ENCODE results near the gene MAFG.

The MAFG gene

DNA sequence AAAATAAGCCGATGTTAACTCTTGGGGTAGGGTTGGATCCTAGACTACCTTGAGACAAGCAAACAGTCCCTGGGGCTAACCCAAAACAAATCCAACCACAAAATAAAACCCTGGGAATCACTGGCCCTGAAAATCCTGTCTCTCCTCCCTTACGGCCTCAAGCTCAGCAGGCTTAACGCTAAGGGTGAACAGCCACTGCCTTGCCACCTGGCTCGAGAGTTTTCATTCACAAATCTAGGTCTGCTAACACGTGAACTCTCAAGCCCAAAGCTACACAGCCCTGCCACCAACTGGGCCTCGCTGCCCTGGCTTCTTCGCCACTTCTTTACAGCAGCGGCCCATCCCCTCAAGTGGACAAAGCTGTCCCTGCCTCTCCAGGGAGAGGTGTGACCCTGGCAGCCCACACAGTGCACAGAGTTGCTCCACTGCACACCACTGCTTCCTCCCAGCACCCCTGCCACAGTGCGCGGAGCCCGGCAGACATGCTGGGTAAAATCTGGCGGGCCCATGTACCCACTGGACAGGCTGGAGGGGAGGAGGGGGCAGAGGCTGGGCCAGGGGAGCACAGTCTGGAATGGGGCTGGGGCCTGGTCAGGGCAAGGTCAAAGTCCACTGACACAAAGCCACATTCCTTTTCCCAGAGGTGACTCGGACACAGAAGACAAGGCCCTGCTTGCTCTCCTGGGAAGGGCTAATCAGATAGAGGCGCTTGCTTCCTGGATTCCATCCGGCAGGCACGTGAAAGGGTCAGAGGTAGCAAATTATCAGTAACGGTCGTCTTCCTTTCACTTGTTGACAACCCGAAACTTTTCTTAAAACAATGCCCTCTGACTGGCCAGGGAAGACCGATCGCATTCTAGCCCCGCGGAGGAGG is 17.3 kb downstream of the MAFG start:
- DNase-seq (ENCODE audit: insufficient read length, low spot score) = no peak
- peak; percentile 54 for FAIRE-seq
- no peak for TF ChIP-seq TAF1 (IDR thresholded peaks at IDR 0.05; ENCODE audit: low read depth, low read length)
- no peak for TF ChIP-seq POLR2AphosphoS5 (IDR thresholded peaks at IDR 0.05; ENCODE audit: low read depth, low read length)
- TF ChIP-seq POU2F2 (IDR thresholded peaks at IDR 0.05; ENCODE audit: low read depth, low read length) = no peak
- TF ChIP-seq PAX5 (IDR thresholded peaks at IDR 0.05; ENCODE audit: insufficient read depth, low read length, severe bottlenecking) = no peak
- TF ChIP-seq SPI1 (IDR thresholded peaks at IDR 0.05; ENCODE audit: low read depth, low read length) = no peak
- no peak for TF ChIP-seq POLR2A (IDR thresholded peaks at IDR 0.05; ENCODE audit: low read depth, low read length)

GRCh38 chr17:81909231-81909630 is 18.3 kb downstream of the MAFG start:
- FAIRE-seq = no peak
- TF ChIP-seq POLR2A (IDR thresholded peaks at IDR 0.05; ENCODE audit: low read depth, low read length) (no peak), TAF1 (IDR thresholded peaks at IDR 0.05; ENCODE audit: low read depth, low read length) (no peak), SPI1 (IDR thresholded peaks at IDR 0.05; ENCODE audit: low read depth, low read length) (no peak)
- DNase-seq (ENCODE audit: insufficient read length, low spot score) = no peak

GRCh38 chr17:81908793-81909192 is 18.7 kb downstream of the MAFG start:
- no peak for TF ChIP-seq POLR2AphosphoS5 (IDR thresholded peaks at IDR 0.05; ENCODE audit: low read depth, low read length)
- TF ChIP-seq POLR2A (IDR thresholded peaks at IDR 0.05; ENCODE audit: low read depth, low read length) = no peak
- TF ChIP-seq SPI1 (IDR thresholded peaks at IDR 0.05; ENCODE audit: low read depth, low read length) = no peak
- TF ChIP-seq TAF1 (IDR thresholded peaks at IDR 0.05; ENCODE audit: low read depth, low read length) = no peak
- TF ChIP-seq POU2F2 (IDR thresholded peaks at IDR 0.05; ENCODE audit: low read depth, low read length) = no peak
- no peak for TF ChIP-seq PAX5 (IDR thresholded peaks at IDR 0.05; ENCODE audit: insufficient read depth, low read length, severe bottlenecking)
- FAIRE-seq = no peak
- no peak for DNase-seq (ENCODE audit: insufficient read length, low spot score)

GRCh38 chr17:81907219-81908145 is 20.1 kb downstream of the MAFG start:
- DNase-seq (ENCODE audit: insufficient read length, low spot score) (no peak), FAIRE-seq (no peak)
- TF ChIP-seq POU2F2 (IDR thresholded peaks at IDR 0.05; ENCODE audit: low read depth, low read length) (no peak), SPI1 (IDR thresholded peaks at IDR 0.05; ENCODE audit: low read depth, low read length) (no peak)

GRCh38 chr17:81906476-81907218 is 20.9 kb downstream of the MAFG start:
- no peak for DNase-seq (ENCODE audit: insufficient read length, low spot score)
- no peak for FAIRE-seq
- TF ChIP-seq SPI1 (IDR thresholded peaks at IDR 0.05; ENCODE audit: low read depth, low read length) (no peak), POLR2A (IDR thresholded peaks at IDR 0.05; ENCODE audit: low read depth, low read length) (no peak), PAX5 (IDR thresholded peaks at IDR 0.05; ENCODE audit: insufficient read depth, low read length, severe bottlenecking) (no peak), POU2F2 (IDR thresholded peaks at IDR 0.05; ENCODE audit: low read depth, low read length) (no peak), POLR2AphosphoS5 (IDR thresholded peaks at IDR 0.05; ENCODE audit: low read depth, low read length) (no peak), TAF1 (IDR thresholded peaks at IDR 0.05; ENCODE audit: low read depth, low read length) (no peak)

DNA sequence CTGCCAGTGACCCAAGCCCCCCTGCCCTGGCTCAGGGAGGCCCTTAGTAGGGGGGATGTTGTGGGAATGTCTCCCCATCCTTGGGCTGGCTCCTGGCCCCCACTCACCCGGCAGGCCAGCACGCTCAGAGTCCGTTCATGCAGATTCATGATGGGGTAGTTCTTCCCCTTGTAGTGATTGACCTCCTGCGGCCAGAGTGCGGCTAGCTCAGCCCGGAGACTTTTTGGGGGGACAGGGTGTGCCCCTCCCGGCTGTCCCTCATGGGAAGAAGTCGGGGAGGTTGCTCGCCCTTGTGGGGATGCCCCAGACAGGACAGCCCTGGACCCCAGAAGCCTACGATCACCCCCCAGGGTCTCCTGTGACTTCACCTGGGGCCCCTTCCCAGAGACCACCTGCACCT is 21.5 kb downstream of the MAFG start:
- TF ChIP-seq POLR2A (IDR thresholded peaks at IDR 0.05; ENCODE audit: low read depth, low read length) = no peak
- TF ChIP-seq POU2F2 (IDR thresholded peaks at IDR 0.05; ENCODE audit: low read depth, low read length) = no peak
- no peak for TF ChIP-seq TAF1 (IDR thresholded peaks at IDR 0.05; ENCODE audit: low read depth, low read length)
- no peak for TF ChIP-seq SPI1 (IDR thresholded peaks at IDR 0.05; ENCODE audit: low read depth, low read length)
- no peak for TF ChIP-seq PAX5 (IDR thresholded peaks at IDR 0.05; ENCODE audit: insufficient read depth, low read length, severe bottlenecking)
- TF ChIP-seq POLR2AphosphoS5 (IDR thresholded peaks at IDR 0.05; ENCODE audit: low read depth, low read length) = no peak
- FAIRE-seq = no peak
- no peak for DNase-seq (ENCODE audit: insufficient read length, low spot score)

DNA sequence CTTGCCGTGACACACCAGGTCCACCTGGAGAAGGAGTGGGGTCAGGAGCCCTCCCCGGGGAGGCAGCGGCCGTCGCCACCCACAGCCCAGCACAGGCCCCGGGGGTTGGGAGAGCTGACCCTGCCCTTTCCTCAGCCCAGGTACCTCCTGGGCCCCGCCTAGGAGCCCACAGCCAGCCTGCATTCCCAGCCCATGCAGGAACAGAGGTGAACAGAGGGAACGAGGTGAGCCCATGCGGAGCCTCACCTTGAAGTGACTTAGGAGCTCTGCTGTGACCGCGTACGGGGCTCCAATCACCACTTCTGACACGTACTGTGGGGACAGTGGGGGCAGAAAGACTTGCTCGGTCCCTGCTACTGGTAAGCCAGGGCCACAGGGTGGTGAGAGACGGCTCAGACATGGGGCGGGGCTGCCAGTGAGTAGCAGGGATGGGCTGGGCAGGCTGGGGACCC is 22.1 kb downstream of the MAFG start:
- FAIRE-seq (no peak), DNase-seq (ENCODE audit: insufficient read length, low spot score) (no peak)

GRCh38 chr17:81904600-81905423 is 22.7 kb downstream of the MAFG start:
- DNase-seq (ENCODE audit: insufficient read length, low spot score) = no peak
- FAIRE-seq = no peak
- TF ChIP-seq POU2F2 (IDR thresholded peaks at IDR 0.05; ENCODE audit: low read depth, low read length) (no peak), SPI1 (IDR thresholded peaks at IDR 0.05; ENCODE audit: low read depth, low read length) (no peak), TAF1 (IDR thresholded peaks at IDR 0.05; ENCODE audit: low read depth, low read length) (no peak), PAX5 (IDR thresholded peaks at IDR 0.05; ENCODE audit: insufficient read depth, low read length, severe bottlenecking) (no peak), POLR2A (IDR thresholded peaks at IDR 0.05; ENCODE audit: low read depth, low read length) (no peak), POLR2AphosphoS5 (IDR thresholded peaks at IDR 0.05; ENCODE audit: low read depth, low read length) (no peak)

More for the DNA sequence above, 22.1 kb downstream of the MAFG start:
- no peak for TF ChIP-seq SPI1 (IDR thresholded peaks at IDR 0.05; ENCODE audit: low read depth, low read length)
- TF ChIP-seq TAF1 (IDR thresholded peaks at IDR 0.05; ENCODE audit: low read depth, low read length) = no peak
- no peak for TF ChIP-seq POLR2AphosphoS5 (IDR thresholded peaks at IDR 0.05; ENCODE audit: low read depth, low read length)
- no peak for TF ChIP-seq PAX5 (IDR thresholded peaks at IDR 0.05; ENCODE audit: insufficient read depth, low read length, severe bottlenecking)
- TF ChIP-seq POU2F2 (IDR thresholded peaks at IDR 0.05; ENCODE audit: low read depth, low read length) = no peak
- no peak for TF ChIP-seq POLR2A (IDR thresholded peaks at IDR 0.05; ENCODE audit: low read depth, low read length)

Measured in GM12891 (cell line).